HTR-8/SVneo (cell line): ENCODE measurements around the gene ZNF678.
A peak's percentile ranks its signal among the peaks of the same experiment; 100 is the strongest.
"Not testable (repeated sequence)": the region's sequence is repeated elsewhere in the genome, so short reads cannot be mapped to it uniquely, and the experiment has no call there.

Source experiments
- DNase-seq: peaks from one replicate; pipeline ENCODE4 v3.0.0; 2011; ENCODE audit warnings: low spot score, mixed read lengths; ENCODE audit not compliant: insufficient read length
- FAIRE-seq: peaks from 2 replicates; lab custom pipeline; 2011; peaks lifted over from hg19 to GRCh38; lab: Jason Lieb, UNC

ZNF678 gene

GRCh38 chr1:227548448-227548847 is 14.9 kb upstream of the ZNF678 start:
- FAIRE-seq (no peak), DNase-seq (no peak)

GRCh38 chr1:227549892-227550291 is 13.5 kb upstream of the ZNF678 start:
- DNase-seq (no peak), FAIRE-seq (no peak)

DNA sequence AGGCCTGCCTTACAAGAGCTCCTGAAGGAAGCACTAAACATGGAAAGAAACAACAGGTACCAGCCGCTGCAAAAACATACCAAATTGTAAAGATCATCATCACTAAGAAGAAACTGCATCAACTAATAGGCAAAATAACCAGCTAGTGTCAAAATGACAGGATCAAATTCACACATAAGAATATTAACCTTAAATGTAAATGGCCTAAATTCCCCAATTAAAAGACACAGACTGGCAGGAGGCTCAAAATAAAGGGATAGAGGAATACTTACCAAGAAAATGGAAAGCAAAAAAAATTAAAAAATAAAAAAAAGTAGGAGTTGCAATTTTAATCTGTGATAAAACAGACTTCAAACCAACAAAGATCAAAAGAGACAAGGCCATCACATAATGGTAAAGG is 11.5 kb upstream of the ZNF678 start:
- not testable (repeated sequence) for DNase-seq, FAIRE-seq

DNA sequence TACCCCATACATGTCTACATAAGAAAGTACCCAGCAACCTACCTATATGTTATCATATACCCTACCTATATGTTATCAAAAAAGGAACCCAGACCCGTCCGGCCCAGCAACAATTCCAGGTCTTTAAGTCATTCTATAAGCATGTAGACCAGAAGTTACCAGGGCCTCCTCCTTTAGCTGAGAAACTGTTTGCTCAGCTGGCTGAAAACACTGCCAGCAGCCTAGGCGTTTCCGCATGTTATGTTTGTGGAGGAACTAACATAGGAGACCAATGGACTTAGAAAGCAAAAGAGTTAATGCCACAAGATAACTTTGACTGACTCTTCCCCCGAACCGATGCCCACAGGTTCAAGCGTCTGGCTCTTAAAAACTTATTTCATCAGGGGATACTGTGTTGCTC is 7.1 kb upstream of the ZNF678 start:
- DNase-seq: no peak
- FAIRE-seq: no peak

DNA sequence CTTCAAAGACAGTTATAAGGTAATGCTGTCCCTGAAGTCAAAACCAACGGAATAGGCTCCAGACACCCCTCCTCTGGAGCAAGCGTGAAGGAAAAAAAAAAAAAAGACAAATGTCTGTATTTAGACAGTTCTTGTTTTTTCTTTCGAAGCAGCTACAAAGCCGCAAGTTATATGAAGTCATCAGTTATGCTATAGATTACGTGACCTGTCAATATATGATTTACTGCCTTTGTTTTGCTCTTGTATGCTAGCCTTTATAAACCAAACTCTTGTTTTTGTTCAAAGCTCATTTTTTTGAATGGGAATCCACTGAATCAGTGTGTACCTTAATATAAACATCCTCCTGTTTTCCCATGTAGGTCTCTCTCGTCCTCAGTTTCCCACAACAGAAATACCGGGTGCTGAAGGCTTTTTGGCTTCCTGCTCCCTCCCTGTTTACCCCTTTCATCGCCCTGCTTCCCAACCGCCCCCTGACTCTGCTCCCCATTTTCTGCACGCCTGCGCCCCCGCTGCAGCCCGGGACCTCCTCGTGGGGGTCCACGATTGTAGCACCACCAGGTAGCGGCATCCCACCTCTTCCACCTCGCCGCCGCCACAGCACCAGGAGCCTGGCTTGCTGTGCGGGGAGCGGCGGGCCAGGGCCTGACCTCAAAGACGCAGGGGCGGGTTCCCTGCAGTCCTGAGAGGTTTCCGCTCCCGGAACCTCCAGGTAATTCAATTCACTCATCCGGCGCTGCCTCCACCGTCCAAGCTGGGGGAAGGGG is 5.2 kb upstream of the ZNF678 start:
- no peak for DNase-seq
- FAIRE-seq: no peak

GRCh38 chr1:227558732-227559262 is 4.6 kb upstream of the ZNF678 start:
- FAIRE-seq (no peak), DNase-seq (no peak)

GRCh38 chr1:227559499-227559898 is 3.9 kb upstream of the ZNF678 start:
- FAIRE-seq: no peak
- DNase-seq: no peak

DNA sequence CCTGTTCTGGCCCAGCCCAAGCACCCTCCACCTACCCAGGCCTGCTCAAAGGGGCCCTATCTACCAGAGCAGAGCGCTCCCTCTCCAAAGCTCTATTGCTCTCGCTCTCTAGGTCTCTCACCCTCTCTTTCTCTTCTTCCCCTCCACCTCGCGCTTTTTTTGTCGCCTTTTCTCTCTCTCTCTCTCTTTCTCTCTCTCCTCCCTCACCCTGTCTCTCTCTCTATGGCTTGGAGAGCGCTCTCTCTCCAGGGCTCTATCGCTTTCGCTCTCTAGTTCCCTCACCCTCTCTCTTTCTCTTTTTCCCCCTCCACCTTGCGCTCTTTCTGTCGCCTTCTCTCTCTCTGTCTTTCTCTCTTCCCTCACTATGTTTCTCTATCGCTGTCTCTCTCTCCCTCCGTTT is 3.4 kb upstream of the ZNF678 start:
- no peak for DNase-seq
- no peak for FAIRE-seq

DNA sequence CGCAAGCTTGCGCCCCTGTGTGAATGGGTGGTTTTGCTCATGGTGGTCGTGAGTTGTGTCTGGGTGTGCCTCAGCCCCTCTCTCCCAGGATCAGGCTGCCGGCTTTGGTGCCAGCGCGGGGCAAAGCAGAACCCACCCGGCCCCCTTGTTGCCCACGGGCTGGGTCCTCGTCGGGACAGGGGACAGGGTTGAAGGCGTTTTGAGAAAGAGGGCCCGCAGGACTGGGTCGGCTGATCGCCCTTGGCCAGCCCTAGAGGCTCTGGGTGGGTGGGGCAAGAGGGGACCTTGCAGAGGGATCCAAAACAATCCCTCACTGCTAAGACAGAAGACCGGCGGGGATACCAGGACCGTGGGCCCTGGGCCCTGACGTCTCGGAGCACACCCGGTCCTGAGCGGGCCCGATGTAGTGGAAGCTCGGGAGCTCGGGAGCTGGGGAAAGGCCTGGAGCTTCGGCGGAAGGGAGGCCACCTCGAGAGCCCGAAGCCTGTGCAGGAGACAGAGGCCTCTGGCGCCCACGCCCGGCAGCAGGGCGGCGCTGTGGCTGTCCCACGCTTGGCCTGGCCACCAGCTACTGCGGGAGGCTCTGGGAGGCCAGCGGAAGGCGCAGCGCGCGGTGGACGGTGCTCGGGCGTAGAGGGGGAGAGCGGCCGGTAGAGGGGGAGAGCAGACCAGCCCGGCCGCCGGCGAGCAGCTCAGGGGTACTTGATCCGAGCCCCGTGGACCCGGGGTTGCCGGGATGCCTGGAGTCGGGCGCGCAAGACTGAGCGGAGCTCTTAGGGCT is 2.8 kb upstream of the ZNF678 start:
- DNase-seq (no peak), FAIRE-seq (no peak)

DNA sequence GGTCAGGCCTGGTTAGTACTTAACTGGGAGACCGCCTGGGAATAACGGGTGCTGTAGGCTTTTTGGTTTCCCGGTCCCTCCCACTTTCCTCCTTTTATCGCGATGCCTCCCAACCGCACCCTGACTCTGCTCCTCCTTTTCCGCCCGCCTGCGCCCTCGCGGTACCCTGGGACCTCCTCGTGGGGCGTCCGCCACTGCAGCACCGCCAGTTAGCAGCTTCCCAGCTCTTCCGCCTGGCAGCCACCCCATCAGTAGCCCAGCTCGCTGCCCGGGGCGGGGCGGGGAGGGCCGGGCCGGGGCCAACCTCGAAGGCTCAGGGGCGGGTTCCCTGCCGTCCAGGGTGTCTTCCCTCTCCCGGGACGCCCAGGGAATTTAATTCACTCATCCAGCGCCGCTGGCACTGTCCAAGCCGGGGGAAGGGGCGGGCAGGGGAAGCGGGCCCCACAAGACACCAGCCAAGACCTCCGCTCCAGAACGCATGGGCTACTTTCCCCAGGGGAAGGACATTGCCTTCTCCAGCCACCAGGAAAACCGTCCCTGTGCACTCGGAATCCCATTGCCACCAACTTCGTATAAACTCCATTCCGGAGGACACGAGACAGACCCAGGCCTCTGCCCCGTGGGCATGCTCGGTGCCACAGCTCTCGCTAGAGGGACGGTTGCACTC is 2.0 kb upstream of the ZNF678 start:
- no peak for FAIRE-seq

GRCh38 chr1:227562037-227562436 is 1.3 kb upstream of the ZNF678 start:
- FAIRE-seq: no peak
- DNase-seq: no peak

More for the DNA sequence above, 2.0 kb upstream of the ZNF678 start:
- DNase-seq: no peak

GRCh38 chr1:227562933-227563323 is 428 bp upstream of the ZNF678 start:
- DNase-seq: no peak
- peak; percentile 26 for FAIRE-seq

DNA sequence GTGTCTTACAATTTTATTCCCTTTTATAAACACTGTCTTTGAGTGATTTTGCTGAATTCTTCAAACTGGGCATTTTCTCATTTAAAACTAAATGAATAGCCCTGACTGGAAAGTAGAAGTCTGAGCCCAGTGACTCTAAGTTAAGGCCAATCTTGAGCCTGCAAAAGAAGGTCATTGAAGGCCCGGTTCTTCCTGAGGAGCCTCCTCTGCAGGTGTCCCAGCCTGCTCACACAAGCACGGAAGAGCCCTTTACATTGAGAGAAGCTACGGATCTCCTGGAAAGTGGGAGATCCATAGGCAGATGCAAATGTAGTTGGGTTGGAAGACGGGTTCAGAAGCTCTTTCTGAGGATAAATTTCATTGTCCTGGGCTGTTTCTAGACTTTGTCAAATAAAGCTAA is 3.9 kb downstream of the ZNF678 start:
- no peak for DNase-seq
- no peak for FAIRE-seq

GRCh38 chr1:227568593-227568992 is 5.2 kb downstream of the ZNF678 start:
- no peak for DNase-seq
- no peak for FAIRE-seq

- no peak for DNase-seq
- FAIRE-seq: no peak
Observed at GRCh38 chr1:227572752-227573151, 9.4 kb downstream of the ZNF678 start.

GRCh38 chr1:227574926-227575325 is 11.6 kb downstream of the ZNF678 start:
- DNase-seq: no peak
- FAIRE-seq: no peak

DNA sequence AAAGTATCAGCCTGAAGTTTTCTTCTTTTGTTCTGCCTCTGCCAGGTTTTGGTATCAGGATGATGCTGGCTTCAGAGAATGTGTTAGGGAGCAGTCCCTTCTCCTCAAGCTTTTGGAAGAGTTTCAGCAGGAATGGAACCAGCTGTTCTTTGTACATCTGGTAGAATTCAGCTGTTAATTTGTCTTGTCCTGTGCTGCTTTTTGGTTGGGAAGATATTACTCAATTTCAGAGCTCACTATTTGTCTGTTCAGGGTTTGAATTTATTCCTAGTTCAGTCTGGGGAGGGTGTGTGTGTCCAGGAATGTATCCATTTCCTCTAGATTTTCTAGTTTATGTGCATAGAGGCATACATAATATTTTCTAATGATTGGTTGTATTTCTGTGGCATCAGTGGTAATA is 12.8 kb downstream of the ZNF678 start:
- DNase-seq (no peak), FAIRE-seq (no peak)

GRCh38 chr1:227577500-227577899 is 14.1 kb downstream of the ZNF678 start:
- DNase-seq (no peak), FAIRE-seq (no peak)

- no peak for FAIRE-seq
- no peak for DNase-seq
Observed at GRCh38 chr1:227583354-227583753, 20.0 kb downstream of the ZNF678 start.

DNA sequence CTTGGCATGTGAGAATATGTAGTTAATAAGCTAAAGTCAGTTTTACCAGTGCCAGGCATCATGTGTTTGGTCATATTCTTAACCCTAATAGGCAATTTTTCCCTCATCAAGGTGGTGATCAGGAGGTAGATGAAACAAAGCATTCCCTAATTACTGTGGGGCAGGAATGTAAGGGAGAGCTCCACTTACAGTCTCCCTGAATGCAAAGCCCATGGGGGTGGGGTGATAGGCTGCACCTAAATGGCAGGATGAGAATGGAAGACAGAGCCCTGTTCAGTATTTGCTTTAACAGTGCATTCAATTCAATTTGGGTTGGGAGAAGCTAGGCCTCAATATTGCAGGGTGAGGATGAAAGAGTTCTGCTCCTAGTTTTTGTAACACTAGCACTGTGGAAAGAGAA is 23.4 kb downstream of the ZNF678 start:
- FAIRE-seq: no peak
- no peak for DNase-seq

GRCh38 chr1:227587968-227588367 is 24.6 kb downstream of the ZNF678 start:
- FAIRE-seq (no peak), DNase-seq (no peak)
